ENCODE results near the gene ZNF682.

- TF ChIP-seq MAFK (IDR thresholded peaks at IDR 0.05; ENCODE audit: low read depth, low read length) (no peak), CTCF (conservative IDR thresholded peaks at IDR 0.05; ENCODE audit: low read depth, low read length) (no peak), POLR2A (IDR thresholded peaks at IDR 0.05; ENCODE audit: low read depth, low read length) (no peak), RAD21 (IDR thresholded peaks at IDR 0.05; ENCODE audit: low read length) (no peak), RCOR1 (IDR thresholded peaks at IDR 0.05; ENCODE audit: insufficient replicate concordance, low read length) (no peak), CHD1 (IDR thresholded peaks at IDR 0.05; ENCODE audit: low read depth, low read length) (no peak), ELK1 (IDR thresholded peaks at IDR 0.05; ENCODE audit: borderline replicate concordance, low read depth, low read length) (no peak), SMC3 (IDR thresholded peaks at IDR 0.05; ENCODE audit: low read depth, low read length) (no peak), USF2 (IDR thresholded peaks at IDR 0.05; ENCODE audit: low read depth, low read length) (no peak)
These were observed 40.2 kb upstream of the ZNF682 start for GRCh38 chr19:20079476-20079875.
